GM18505 (cell line): ENCODE measurements around the gene SAMD14.
"Not testable (repeated sequence)": the region's sequence is repeated elsewhere in the genome, so short reads cannot be mapped to it uniquely, and the experiment has no call there.

Experiments
- ATAC-seq: cut with Tn5 transposase; IDR thresholded peaks from one replicate; pipeline ENCODE4 v1.9.1; 2021; ENCODE audit not compliant: unreplicated experiment
- POLR2A ChIP-seq: IDR thresholded peaks from 4 replicates; pipeline ENCODE4 v1.6.1; 2011; ENCODE audit warnings: borderline replicate concordance; ENCODE audit not compliant: insufficient read depth, insufficient read length; ENCODE audit errors: extremely low read depth

Gene SAMD14

GRCh38 chr17:50062293-50063243 lies 67.4 kb downstream of the SAMD14 start:
- TF ChIP-seq POLR2A = no peak
- ATAC-seq = no peak

GRCh38 chr17:50061713-50062045 lies 68.3 kb downstream of the SAMD14 start:
- not testable (repeated sequence) for ATAC-seq

- ATAC-seq = no peak
- no peak for TF ChIP-seq POLR2A
Observed at GRCh38 chr17:50060951-50061712, 68.8 kb downstream of the SAMD14 start.
